Astrocyte of the spinal cord (primary cell): Measurements from ENCODE around the gene DHX35.

ENCODE experiments used
- DNase-seq: peaks from one replicate; pipeline ENCODE4 v3.0.0; 2011; ENCODE audit warnings: low read depth, low spot score
- H3K4me3 ChIP-seq: 2 replicates; pipeline ENCODE4 v1.5.1; 2011; ENCODE audit warnings: low read depth, mild to moderate bottlenecking, low read length, moderate library complexity
- CTCF ChIP-seq: IDR thresholded peaks from 2 replicates; pipeline ENCODE4 v1.5.1; 2012; ENCODE audit warnings: low read depth, mild to moderate bottlenecking, low read length, inconsistent platforms
- in situ Hi-C: cut with HindIII; loops from 2 replicates; pipeline ENCODE4 v1.10.0; 2017; ENCODE audit warnings: low sequenced_read_pairs

Gene DHX35

GRCh38 chr20:39069976-39070375 is 107.8 kb downstream of the DHX35 start:
- DNase-seq, result no peak
- no peak for TF ChIP-seq CTCF
- in situ Hi-C loops, result no loop called here
- no peak overlapping the region for H3K4me3 ChIP-seq

- in situ Hi-C loops, result no loop called here
- DNase-seq, result peak; percentile 60
- H3K4me3 ChIP-seq, result no peak overlapping the region
- no peak for TF ChIP-seq CTCF
Measured at GRCh38 chr20:39070484-39071231, 108.5 kb downstream of the DHX35 start.

- no peak for TF ChIP-seq CTCF
- no peak for DNase-seq
- no peak overlapping the region for H3K4me3 ChIP-seq
- in situ Hi-C loops, result no loop called here
Measured at GRCh38 chr20:39072132-39072531, 110.0 kb downstream of the DHX35 start.

- DNase-seq, result no peak
- in situ Hi-C loops, result no loop called here
- TF ChIP-seq CTCF, result no peak
- H3K4me3 ChIP-seq, result no peak overlapping the region
Measured at GRCh38 chr20:39072653-39073052, 110.5 kb downstream of the DHX35 start.

- no peak for TF ChIP-seq CTCF
- no peak overlapping the region for H3K4me3 ChIP-seq
- DNase-seq, result no peak
- in situ Hi-C loops, result no loop called here
Measured at GRCh38 chr20:39075731-39076130, 113.6 kb downstream of the DHX35 start.

GRCh38 chr20:39076958-39077357 is 114.8 kb downstream of the DHX35 start:
- H3K4me3 ChIP-seq, result no peak overlapping the region
- TF ChIP-seq CTCF, result no peak
- no peak for DNase-seq
- in situ Hi-C loops, result no loop called here

- no peak for DNase-seq
- TF ChIP-seq CTCF, result no peak
- no peak overlapping the region for H3K4me3 ChIP-seq
- in situ Hi-C loops, result no loop called here
Measured at GRCh38 chr20:39080326-39080725, 118.2 kb downstream of the DHX35 start.
